Fibroblast of skin of right biceps (primary cell): Measurements from ENCODE around the gene PTCD3.

ENCODE experiments used
- DNase-seq: peaks from one replicate; pipeline ENCODE4 v3.0.0-alpha.2; 2013

The PTCD3 gene

DNA sequence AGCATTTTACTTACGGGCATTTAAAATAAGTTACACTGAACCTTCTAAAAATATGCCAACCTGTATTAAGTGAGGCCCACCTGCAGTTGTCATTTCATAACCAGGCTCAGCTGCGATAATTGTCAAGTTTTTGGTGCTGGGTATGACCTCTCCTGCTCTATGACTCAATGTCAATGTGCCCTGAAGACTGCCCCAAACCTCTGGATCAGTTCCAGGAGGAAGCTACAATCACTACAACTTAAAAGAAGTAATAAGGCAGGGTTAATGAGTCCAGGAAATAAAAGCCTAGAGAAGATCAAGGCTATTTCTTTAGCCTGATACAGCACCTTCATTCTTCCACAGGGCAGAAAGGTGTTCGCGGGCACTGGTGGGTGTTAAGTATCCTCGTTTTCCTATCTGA, 23.3 kb upstream of the PTCD3 start:
- no peak for DNase-seq

GRCh38 chr2:86087936-86088850, 17.8 kb upstream of the PTCD3 start:
- DNase-seq: no peak

DNA sequence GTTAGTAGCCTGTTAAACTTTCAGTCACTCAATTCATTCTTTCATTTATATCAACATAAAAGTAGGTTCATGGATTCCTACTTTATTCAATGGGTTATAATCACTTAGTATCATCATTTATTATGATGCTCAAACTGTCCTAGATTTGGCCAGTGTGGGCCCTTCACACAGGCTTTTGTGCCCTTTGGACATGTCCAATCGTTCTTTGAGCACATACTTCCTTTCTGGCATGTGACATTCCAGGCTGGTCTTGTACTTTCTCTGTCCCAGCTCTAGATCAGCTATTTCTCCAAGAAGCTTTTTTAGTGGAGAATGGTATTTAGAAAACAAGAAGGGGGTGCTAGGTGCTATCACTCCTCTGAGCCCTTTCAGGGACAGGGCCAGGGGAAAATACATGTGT, 11.8 kb upstream of the PTCD3 start:
- DNase-seq: no peak

- DNase-seq: no peak
Observed at GRCh38 chr2:86097114-86097896, 8.7 kb upstream of the PTCD3 start.

- DNase-seq: no peak
Observed at GRCh38 chr2:86097913-86098312, 8.1 kb upstream of the PTCD3 start.

GRCh38 chr2:86102157-86102556, 3.9 kb upstream of the PTCD3 start:
- DNase-seq: no peak

DNA sequence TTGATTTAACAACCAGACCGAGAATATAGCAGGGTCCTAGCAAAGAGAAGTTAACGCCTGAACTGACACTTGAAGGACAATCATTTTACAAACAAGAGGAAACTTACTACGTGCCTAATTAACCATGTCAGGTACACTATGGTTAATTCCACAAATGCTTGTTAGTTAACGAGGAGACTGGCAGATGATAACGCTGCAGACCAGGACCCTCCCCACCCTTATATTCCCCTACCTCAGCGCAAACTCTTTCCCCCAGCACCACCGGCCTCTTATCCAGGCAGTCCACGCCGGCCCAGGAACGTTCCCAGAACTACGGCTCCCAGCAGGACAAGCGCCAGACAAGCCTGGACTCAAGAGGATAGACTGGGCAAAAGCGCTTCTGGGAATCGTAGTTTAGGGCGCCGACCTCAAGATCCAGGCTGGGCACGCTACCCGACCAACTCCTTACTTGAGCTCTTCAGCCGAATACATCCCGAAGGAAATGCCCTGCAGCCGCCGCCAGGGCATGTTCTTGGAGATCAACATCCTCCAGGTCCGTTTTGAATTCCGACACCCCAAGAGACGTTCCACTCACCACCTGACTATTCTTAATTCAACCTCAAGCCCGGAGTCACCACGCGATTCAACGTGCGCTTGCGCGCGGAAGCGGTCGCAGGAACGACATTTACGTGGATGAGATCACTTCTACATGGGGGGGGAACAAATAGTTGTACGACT, 625 bp upstream of the PTCD3 start, which contains the start of gene POLR1A:
Gene POLR1A (minus strand): TSS at position 635 of the 717 bp plus-strand sequence. CDS start 110 bp downstream, at position 525.
- DNase-seq: peak; percentile 91

DNA sequence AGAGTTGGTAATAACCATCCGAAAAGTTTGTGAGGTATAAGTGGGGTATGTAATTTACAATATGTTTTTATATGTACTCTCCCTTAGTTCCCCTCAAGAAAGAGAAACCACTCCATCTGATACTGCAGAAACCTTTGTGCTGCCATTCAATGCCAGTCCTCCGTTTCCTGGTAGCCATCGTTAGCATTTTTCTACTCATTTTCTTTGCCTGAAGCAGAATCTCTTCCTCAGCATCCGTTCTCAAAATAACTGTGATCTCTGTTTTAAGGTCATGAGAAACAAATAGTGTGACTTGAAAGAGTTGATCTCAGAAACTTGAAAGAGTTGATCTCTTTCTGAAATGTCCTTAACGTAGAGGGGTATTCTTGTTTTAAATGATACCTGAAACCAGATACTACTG, 996 bp downstream of the PTCD3 start:
- DNase-seq: no peak

- DNase-seq: no peak
Observed at GRCh38 chr2:86118130-86118529, 12.1 kb downstream of the PTCD3 start.

DNA sequence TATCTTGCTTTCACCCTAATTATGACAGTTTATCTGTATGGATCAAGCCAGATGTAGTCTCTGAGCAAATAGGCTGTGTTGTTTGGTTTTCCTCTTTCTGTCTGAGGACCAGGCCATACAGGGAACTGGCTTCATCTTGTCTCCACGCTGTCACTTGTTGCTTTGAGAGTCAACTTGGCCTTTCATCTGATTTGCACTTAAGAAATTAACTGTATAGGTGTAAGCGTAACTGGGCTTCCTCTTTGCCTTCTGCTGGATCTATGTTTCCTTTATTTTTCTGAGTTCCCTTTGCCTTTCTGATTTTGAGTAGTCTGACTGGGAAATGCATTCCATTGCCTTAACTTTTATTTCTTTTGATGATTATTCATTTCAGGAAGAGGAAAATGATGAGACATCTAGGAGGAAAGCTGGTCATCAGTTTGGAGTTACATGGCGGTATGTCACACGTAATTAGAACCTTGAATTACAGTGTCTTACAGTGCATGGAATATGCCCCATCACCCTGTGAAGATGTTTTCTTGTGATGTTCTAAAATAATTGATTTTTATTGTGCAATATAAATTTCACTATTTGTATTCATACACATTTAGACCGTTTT, 17.4 kb downstream of the PTCD3 start:
- no peak for DNase-seq

DNA sequence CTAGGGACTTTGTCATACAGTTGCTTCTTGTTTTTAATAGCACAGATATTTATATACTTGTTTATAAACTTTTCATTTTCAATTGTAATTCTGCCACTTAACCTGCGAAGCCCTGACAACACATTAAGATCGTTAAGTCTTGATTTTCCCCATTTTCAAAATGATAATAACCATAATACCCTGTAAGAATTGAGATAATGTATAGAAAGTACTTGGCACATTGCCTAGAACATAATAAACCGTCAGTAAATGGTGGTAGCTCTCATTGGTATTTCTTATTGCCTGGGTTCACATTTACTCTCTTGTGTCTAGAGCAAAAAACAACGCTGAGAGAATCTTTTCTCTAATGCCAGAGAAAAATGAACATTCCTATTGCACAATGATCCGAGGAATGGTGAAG, 18.6 kb downstream of the PTCD3 start:
- DNase-seq: no peak

- DNase-seq: no peak
Observed at GRCh38 chr2:86134709-86135108, 28.7 kb downstream of the PTCD3 start.

DNA sequence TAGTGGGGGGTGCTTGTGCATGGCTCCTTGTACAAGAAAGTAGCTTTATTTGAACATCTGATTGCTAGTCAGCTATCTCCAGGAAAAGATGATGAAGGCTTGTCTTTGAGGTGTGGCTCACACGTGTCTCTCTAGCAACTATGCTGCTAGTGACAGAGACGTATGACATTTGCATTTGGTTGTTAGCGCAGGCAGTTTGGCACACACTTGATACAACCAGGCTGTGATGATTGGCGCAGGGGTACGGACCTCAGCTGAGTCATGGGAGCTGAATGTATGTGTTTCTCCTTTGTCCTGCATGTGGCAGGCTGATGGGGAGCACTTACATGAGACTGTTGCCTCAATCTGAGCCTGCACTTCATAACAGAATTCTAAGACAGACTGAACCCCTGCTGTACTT, 29.6 kb downstream of the PTCD3 start:
- DNase-seq: no peak

DNA sequence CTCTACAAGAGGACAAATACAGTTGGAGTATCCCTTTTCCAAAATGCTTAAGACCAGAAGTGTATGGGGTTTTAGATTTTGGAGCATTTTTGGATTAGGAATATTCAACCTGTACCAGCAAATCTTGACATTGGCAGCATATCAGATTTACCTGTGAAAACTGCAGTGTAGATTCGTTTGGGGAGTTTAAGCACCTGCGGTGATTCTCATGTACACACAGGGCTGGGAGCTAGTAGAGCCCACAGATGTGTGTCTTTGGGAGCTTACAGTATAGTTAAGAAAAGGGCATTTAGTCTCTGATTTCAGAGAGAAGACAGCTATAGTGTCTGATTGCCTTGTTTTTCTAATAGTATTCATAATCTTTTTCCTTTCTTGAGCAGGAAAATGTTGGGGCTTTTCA, 30.1 kb downstream of the PTCD3 start:
- no peak for DNase-seq

DNA sequence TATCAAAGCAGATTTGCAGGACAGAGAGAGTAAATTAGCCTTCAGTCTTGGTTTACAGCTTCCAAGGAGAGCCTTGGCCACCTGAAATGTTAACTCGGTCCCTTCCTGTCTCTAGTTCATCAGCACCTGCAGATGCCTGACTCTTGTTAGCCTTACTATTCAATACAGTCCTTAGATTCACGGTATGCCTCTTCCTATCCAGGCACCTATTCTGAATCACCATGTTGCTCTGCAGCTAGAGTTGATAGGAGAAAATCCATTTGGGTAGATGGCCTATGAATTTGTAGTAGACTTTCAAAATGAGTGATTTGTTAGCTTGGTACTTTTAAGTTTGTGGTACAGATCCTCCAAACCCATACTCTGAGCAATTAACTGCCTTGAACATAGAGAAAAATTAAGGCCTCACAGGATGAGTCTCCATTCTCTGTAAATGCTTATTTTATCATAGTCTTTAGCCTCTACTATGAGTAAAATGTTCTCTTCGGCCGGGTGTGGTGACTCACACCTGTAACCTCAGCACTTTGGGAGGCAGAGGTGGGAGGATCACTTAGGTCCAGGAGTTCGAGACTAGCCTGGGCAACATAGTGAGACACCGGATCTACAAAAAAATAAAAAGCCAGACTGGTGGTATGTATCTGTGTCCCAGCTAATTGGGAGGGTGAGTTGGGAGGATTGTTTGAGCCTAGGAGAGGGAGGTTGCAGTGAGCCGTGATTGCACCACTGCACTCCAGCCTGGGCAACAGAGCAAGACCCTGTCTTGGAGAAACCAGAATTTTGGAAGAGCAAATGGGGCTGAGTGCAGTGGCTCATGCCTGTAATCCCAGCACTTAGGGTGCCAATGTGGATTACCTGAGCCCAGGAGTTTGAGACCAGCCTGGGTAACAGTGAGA, 32.9 kb downstream of the PTCD3 start:
- no peak for DNase-seq

DNA sequence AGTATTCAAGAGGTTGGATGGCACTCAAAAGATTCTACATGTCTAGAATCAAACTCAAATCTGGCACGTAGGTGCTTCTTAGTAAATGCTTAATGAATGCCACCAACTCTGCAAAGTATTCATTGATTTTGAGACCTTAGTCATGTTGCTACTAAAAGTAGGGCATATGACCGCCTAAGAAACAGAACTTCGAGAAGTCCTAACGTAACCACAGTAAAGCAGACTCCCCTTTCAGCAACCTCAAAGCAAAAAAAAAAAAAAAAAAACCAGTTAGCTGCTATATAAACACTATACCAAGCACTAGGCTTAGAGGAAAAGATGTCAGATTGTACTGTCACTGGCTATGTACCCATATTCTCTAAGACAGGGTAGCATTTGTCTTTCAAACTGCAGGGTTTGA, 33.9 kb downstream of the PTCD3 start:
- DNase-seq: no peak

DNA sequence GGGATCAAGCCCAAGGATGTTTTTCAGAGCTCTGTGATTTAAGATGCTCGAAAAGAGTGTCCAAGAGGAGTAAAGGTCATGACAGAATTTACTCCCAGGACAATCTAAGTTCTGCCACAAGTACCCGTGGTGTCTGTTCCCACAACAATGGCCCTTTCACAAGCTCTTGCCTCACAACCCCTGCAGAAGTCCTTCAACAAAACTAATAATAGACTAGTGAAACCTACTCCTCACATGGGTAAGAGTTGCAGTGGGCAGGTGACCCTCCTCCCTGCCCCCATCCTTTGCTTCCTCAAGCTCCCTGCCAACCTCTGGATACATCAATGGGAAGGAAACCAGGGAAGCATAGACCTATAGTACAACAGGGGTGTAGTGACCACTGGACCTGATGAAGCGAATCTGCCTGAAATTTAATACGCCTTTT, 34.9 kb downstream of the PTCD3 start:
- no peak for DNase-seq

- no peak for DNase-seq
Observed at GRCh38 chr2:86142436-86143257, 36.6 kb downstream of the PTCD3 start.

GRCh38 chr2:86143307-86143706, 37.3 kb downstream of the PTCD3 start:
- DNase-seq: no peak

GRCh38 chr2:86143926-86144685, 38.1 kb downstream of the PTCD3 start:
- DNase-seq: no peak
